Uterus (tissue), 2 donors: ENCODE results near the gene NR2F1-AS1.

Source experiments
- POLR2A ChIP-seq, 2 donors: fragments of 450-650 bp; IDR thresholded peaks; one replicate each; pipeline ENCODE4 v1.6.1; 2016; ENCODE audit warnings: antibody characterized with exemption in 2 of 2, mild to moderate bottlenecking in 1 of 2, moderate library complexity in 1 of 2
- TF ChIP-seq, protein P1 (sequence below), 4 experiments: fragments of 200-600 bp in 2 of 4; fragments of 450-650 bp in 2 of 4; sonication (generic) in 2 of 4; IDR thresholded peaks; one replicate each; pipeline ENCODE4 v1.5.1; 2016 to 2019; ENCODE audit warnings: antibody characterized with exemption in 4 of 4, mild to moderate bottlenecking in 2 of 4, moderate library complexity in 1 of 4

DNA sequence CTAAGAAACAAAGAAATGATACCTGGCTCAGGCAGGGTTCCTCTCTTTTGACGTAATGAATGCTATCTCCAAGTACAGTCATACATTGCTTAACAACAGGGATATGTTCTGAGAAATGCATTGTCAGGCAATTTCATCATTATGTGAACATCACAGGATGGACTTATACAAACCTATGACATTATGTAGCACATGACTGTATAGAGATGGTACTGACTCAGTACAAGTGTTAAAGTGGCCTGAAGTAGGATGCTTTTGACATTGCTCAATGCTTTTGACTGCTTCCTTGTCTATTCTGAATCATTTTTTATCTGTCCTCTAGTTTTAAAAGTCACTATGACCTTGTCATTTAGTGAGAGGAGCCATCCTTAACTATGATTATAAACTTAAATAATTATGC lies 147.6 kb downstream of the NR2F1-AS1 start:
- TF ChIP-seq, protein P1, sequence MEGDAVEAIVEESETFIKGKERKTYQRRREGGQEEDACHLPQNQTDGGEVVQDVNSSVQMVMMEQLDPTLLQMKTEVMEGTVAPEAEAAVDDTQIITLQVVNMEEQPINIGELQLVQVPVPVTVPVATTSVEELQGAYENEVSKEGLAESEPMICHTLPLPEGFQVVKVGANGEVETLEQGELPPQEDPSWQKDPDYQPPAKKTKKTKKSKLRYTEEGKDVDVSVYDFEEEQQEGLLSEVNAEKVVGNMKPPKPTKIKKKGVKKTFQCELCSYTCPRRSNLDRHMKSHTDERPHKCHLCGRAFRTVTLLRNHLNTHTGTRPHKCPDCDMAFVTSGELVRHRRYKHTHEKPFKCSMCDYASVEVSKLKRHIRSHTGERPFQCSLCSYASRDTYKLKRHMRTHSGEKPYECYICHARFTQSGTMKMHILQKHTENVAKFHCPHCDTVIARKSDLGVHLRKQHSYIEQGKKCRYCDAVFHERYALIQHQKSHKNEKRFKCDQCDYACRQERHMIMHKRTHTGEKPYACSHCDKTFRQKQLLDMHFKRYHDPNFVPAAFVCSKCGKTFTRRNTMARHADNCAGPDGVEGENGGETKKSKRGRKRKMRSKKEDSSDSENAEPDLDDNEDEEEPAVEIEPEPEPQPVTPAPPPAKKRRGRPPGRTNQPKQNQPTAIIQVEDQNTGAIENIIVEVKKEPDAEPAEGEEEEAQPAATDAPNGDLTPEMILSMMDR (IDR thresholded peaks at IDR 0.05) = no peak
- TF ChIP-seq POLR2A (IDR thresholded peaks at IDR 0.05) = no peak
